Measurements from ENCODE around the gene RAET1E.
"Not testable (repeated sequence)": the region's sequence is repeated elsewhere in the genome, so short reads cannot be mapped to it uniquely, and the experiment has no call there.

RAET1E gene

DNA sequence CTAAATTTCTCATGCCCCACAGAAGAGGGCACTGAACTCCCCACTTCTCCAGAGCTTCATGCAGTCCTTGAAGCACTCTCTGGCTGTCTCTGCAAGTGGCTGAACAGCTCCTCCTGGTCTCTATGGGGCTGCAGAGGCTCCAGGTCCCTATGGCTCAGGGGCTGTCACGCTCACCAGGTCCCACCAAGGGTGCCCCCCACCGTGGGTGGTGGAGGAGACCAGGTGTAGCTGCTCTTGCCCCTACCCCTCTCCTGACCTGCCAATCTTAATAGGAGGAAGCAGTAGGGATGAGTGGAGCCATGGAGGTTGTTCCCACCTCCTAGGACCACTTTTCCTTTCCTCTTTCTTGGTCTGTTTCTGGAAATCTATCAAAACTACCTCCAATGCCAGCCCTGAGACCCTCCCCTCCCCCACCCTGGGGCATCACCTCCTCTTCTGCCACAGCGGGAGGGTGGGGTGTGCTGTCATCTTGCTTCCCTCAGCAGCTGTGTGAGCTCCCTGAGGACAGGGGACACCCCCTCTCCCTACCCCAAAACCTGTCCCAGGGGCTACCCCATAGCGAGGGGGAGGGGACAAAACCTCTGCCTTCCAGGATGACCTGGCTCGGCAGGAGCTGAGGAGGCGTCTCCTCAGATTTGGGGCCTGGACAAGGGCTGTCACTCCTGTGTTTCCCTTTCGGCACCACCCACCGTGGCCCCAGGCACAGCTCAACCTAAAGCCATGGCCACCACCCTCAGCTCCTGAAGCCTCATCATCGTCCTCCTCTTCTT lies 12.0 kb upstream of the RAET1E start:
- TF ChIP-seq, protein P1, sequence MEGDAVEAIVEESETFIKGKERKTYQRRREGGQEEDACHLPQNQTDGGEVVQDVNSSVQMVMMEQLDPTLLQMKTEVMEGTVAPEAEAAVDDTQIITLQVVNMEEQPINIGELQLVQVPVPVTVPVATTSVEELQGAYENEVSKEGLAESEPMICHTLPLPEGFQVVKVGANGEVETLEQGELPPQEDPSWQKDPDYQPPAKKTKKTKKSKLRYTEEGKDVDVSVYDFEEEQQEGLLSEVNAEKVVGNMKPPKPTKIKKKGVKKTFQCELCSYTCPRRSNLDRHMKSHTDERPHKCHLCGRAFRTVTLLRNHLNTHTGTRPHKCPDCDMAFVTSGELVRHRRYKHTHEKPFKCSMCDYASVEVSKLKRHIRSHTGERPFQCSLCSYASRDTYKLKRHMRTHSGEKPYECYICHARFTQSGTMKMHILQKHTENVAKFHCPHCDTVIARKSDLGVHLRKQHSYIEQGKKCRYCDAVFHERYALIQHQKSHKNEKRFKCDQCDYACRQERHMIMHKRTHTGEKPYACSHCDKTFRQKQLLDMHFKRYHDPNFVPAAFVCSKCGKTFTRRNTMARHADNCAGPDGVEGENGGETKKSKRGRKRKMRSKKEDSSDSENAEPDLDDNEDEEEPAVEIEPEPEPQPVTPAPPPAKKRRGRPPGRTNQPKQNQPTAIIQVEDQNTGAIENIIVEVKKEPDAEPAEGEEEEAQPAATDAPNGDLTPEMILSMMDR (IDR thresholded peaks at IDR 0.05; ENCODE audit: low read length), result no peak
- TF ChIP-seq EZH2phosphoT487 (IDR thresholded peaks at IDR 0.05; ENCODE audit: low read length) (no peak), EZH2 (optimal IDR thresholded peaks at IDR 0.05; ENCODE audit: low read depth, low read length) (no peak)
- H3K36me3 ChIP-seq (replicated peaks; ENCODE audit: insufficient read depth, low read length), result no peaks in the 10 kb centered on the region
- peaks cover 79% of the 10 kb centered on the region for H3K27me3 ChIP-seq (replicated peaks; ENCODE audit: insufficient read depth, low read length)

DNA sequence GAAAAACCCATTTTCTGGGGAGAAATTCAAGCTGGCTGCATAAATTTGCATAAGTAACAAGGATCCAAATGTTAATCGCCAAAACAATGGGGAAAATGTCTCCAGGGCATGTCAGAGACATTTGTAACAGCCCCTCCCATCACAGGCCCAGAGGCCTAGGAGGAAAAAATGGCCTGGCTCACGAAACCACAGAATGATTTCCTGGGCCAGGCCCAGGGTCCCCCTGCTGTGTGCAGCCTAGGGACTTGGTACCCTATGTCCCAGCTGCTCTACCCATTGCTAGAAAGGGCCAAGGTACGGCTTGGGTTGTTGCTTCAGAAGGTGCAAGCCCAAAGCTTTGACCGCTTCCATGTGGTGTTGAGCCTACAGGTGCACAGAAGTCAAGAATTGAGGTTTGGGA lies 10.6 kb upstream of the RAET1E start:
- not testable (repeated sequence) for H3K9me2 ChIP-seq (replicated peaks; ENCODE audit: insufficient read depth, low read length); DNase-seq; H3K27ac ChIP-seq (ENCODE audit: low read length); H4K20me1 ChIP-seq (ENCODE audit: insufficient read depth, low read length); H3K9ac ChIP-seq (ENCODE audit: low read length); H3K4me1 ChIP-seq (ENCODE audit: low read length); H3F3A ChIP-seq (ENCODE audit: insufficient read depth, low read length); H3K4me2 ChIP-seq (ENCODE audit: low read depth, low read length); H3K36me3 ChIP-seq (replicated peaks; ENCODE audit: insufficient read depth, low read length); H3K9me3 ChIP-seq (replicated peaks; ENCODE audit: insufficient read depth, low read length); H3K79me2 ChIP-seq (ENCODE audit: low read length); H3K4me3 ChIP-seq (ENCODE audit: low read length); H2AFZ ChIP-seq (ENCODE audit: low read length)
- peaks cover 79% of the 10 kb centered on the region for H3K27me3 ChIP-seq (replicated peaks; ENCODE audit: insufficient read depth, low read length)

More for the DNA sequence above, 12.0 kb upstream of the RAET1E start:
- Histone ChIP-seq H2AFZ (ENCODE audit: low read length) (no peak overlapping the region), H3K9ac (ENCODE audit: low read length) (no peak overlapping the region), H3K4me2 (ENCODE audit: low read depth, low read length) (no peak overlapping the region), H4K20me1 (ENCODE audit: insufficient read depth, low read length) (no peaks in the 10 kb centered on the region), H3K4me1 (ENCODE audit: low read length) (no peaks in the 10 kb centered on the region), H3K9me3 (replicated peaks; ENCODE audit: insufficient read depth, low read length) (no peaks in the 10 kb centered on the region), H3K79me2 (ENCODE audit: low read length) (no peaks in the 10 kb centered on the region), H3F3A (ENCODE audit: insufficient read depth, low read length) (no peaks in the 10 kb centered on the region), H3K27ac (ENCODE audit: low read length) (no peak overlapping the region), H3K9me2 (replicated peaks; ENCODE audit: insufficient read depth, low read length) (no peaks in the 10 kb centered on the region), H3K4me3 (ENCODE audit: low read length) (no peak overlapping the region)
- no peak for DNase-seq

DNA sequence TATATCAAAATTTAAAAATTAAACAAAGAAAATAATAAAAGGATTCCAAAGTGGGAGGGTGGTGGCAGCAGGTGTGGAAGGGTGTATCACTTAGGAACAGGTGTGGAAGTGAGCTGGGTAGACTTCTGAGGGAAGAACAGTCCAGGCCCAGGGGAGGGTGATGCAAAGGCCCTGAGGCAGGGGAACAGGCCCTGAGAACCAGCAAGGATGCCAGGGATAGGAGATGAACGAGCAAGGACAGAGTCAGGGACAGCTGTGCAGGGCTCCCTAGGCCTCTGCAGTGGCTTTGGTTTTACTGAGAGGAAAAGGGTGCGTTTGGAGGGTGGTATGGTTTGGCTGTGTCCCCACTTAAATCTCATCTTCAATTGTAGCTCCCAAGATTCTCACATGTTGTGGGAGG lies 9.4 kb upstream of the RAET1E start:
- no peak for DNase-seq
- Histone ChIP-seq H3F3A (ENCODE audit: insufficient read depth, low read length) (no peaks in the 10 kb centered on the region), H3K4me3 (ENCODE audit: low read length) (no peak overlapping the region), H4K20me1 (ENCODE audit: insufficient read depth, low read length) (no peaks in the 10 kb centered on the region), H3K4me2 (ENCODE audit: low read depth, low read length) (no peak overlapping the region), H3K27ac (ENCODE audit: low read length) (no peak overlapping the region), H3K9ac (ENCODE audit: low read length) (no peak overlapping the region), H3K4me1 (ENCODE audit: low read length) (no peaks in the 10 kb centered on the region), H3K9me3 (replicated peaks; ENCODE audit: insufficient read depth, low read length) (no peaks in the 10 kb centered on the region), H3K36me3 (replicated peaks; ENCODE audit: insufficient read depth, low read length) (no peaks in the 10 kb centered on the region), H3K27me3 (replicated peaks; ENCODE audit: insufficient read depth, low read length) (peaks cover 79% of the 10 kb centered on the region), H3K9me2 (replicated peaks; ENCODE audit: insufficient read depth, low read length) (no peaks in the 10 kb centered on the region), H3K79me2 (ENCODE audit: low read length) (no peaks in the 10 kb centered on the region), H2AFZ (ENCODE audit: low read length) (no peak overlapping the region)
- TF ChIP-seq EZH2 (optimal IDR thresholded peaks at IDR 0.05; ENCODE audit: low read depth, low read length) (no peak), EZH2phosphoT487 (IDR thresholded peaks at IDR 0.05; ENCODE audit: low read length) (no peak)
- TF ChIP-seq, protein P1 (IDR thresholded peaks at IDR 0.05; ENCODE audit: low read length), result no peak

- H3K4me2 ChIP-seq (ENCODE audit: low read depth, low read length), result no peak overlapping the region
- H3F3A ChIP-seq (ENCODE audit: insufficient read depth, low read length), result no peaks in the 10 kb centered on the region
- no peaks in the 10 kb centered on the region for H3K4me1 ChIP-seq (ENCODE audit: low read length)
- no peaks in the 10 kb centered on the region for H3K79me2 ChIP-seq (ENCODE audit: low read length)
- H3K27me3 ChIP-seq (replicated peaks; ENCODE audit: insufficient read depth, low read length), result peaks cover 82% of the 10 kb centered on the region
- no peaks in the 10 kb centered on the region for H3K9me3 ChIP-seq (replicated peaks; ENCODE audit: insufficient read depth, low read length)
- no peak for DNase-seq
- H2AFZ ChIP-seq (ENCODE audit: low read length), result no peak overlapping the region
- no peaks in the 10 kb centered on the region for H3K9me2 ChIP-seq (replicated peaks; ENCODE audit: insufficient read depth, low read length)
- no peak overlapping the region for H3K9ac ChIP-seq (ENCODE audit: low read length)
- no peak overlapping the region for H3K4me3 ChIP-seq (ENCODE audit: low read length)
- H3K36me3 ChIP-seq (replicated peaks; ENCODE audit: insufficient read depth, low read length), result no peaks in the 10 kb centered on the region
- H3K27ac ChIP-seq (ENCODE audit: low read length), result no peak overlapping the region
- no peaks in the 10 kb centered on the region for H4K20me1 ChIP-seq (ENCODE audit: insufficient read depth, low read length)
- TF ChIP-seq EZH2phosphoT487 (IDR thresholded peaks at IDR 0.05; ENCODE audit: low read length) (no peak), EZH2 (optimal IDR thresholded peaks at IDR 0.05; ENCODE audit: low read depth, low read length) (no peak)
- TF ChIP-seq, protein P1 (IDR thresholded peaks at IDR 0.05; ENCODE audit: low read length), result no peak
Measured at GRCh38 chr6:149906405-149906804, 8.5 kb upstream of the RAET1E start.
